Measurements from ENCODE around the gene RPL34.

Gene RPL34

DNA sequence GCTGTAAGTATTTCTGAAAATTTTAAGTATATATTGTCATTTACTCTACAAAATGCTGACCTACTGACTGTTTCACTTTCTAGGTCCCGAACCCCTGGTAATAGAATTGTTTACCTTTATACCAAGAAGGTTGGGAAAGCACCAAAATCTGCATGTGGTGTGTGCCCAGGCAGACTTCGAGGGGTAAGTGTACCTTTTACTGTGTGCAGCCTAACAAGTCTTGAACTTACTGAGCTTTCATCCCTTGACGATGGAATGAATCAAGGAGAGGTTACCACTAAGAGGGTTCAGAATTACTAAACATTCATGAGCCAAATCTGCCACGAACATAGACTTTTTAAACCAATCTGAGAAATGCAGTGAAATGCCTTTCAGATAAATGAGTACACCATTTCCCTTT is 1.6 kb downstream of the RPL34 start:
- H3K4me2 ChIP-seq (ENCODE audit: low read depth, low read length, poor library complexity, severe bottlenecking): peak overlapping the region; percentile 95
- H3K9ac ChIP-seq (ENCODE audit: low read depth, low read length, poor library complexity, severe bottlenecking): peak overlapping the region; percentile 92
- H3F3A ChIP-seq (ENCODE audit: low read depth): no peaks in the 10 kb centered on the region
- H2AFZ ChIP-seq (ENCODE audit: low read length): no peak overlapping the region
- H3K9me2 ChIP-seq (replicated peaks; ENCODE audit: low read depth, low read length): no peaks in the 10 kb centered on the region
- peaks cover 54% of the 10 kb centered on the region for H4K20me1 ChIP-seq (ENCODE audit: insufficient read depth, low read length, poor library complexity, severe bottlenecking)
- H3K9me3 ChIP-seq (ENCODE audit: insufficient read depth, low read depth, low read length): no peaks in the 10 kb centered on the region
- H3K4me1 ChIP-seq (ENCODE audit: insufficient read depth, low read length, poor library complexity, severe bottlenecking): peaks cover 50% of the 10 kb centered on the region
- peaks cover 7% of the 10 kb centered on the region for H3K27me3 ChIP-seq (ENCODE audit: insufficient read depth, low read length, poor library complexity, severe bottlenecking)
- peaks cover 55% of the 10 kb centered on the region; the same call in 1 of the 2 replicates for H3K36me3 ChIP-seq (ENCODE audit: insufficient read depth, low read length)
- TF ChIP-seq, protein P1, sequence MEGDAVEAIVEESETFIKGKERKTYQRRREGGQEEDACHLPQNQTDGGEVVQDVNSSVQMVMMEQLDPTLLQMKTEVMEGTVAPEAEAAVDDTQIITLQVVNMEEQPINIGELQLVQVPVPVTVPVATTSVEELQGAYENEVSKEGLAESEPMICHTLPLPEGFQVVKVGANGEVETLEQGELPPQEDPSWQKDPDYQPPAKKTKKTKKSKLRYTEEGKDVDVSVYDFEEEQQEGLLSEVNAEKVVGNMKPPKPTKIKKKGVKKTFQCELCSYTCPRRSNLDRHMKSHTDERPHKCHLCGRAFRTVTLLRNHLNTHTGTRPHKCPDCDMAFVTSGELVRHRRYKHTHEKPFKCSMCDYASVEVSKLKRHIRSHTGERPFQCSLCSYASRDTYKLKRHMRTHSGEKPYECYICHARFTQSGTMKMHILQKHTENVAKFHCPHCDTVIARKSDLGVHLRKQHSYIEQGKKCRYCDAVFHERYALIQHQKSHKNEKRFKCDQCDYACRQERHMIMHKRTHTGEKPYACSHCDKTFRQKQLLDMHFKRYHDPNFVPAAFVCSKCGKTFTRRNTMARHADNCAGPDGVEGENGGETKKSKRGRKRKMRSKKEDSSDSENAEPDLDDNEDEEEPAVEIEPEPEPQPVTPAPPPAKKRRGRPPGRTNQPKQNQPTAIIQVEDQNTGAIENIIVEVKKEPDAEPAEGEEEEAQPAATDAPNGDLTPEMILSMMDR (conservative IDR thresholded peaks at IDR 0.05; ENCODE audit: low read length): no peak
- no peak for TF ChIP-seq EZH2phosphoT487 (IDR thresholded peaks at IDR 0.05; ENCODE audit: borderline replicate concordance)
- H3K79me2 ChIP-seq (ENCODE audit: insufficient read depth, low read length): peaks cover 59% of the 10 kb centered on the region
- H3K4me3 ChIP-seq (ENCODE audit: low read length, poor library complexity, severe bottlenecking): peak overlapping the region; percentile 85

DNA sequence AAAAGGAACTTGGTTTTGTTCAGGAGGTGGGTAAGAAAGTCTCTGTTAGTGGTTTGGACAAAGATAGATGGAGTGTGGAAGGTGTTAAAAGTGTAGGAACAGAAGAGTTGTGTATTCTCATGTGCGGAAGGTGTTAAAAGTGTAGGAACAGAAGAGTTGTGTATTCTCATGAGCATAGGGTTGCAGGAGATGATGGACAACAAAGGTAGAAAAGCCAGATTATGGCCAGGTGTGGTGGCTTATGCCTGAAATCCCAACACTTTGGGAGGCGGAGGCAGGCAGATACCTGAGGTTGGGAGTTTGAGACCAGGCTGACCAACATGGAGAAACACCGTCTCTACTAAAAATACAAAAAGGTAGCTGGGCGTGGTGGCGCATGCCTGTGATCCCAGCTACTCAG is 2.5 kb downstream of the RPL34 start:
- peak overlapping the region; percentile 85 for H3K4me3 ChIP-seq (ENCODE audit: low read length, poor library complexity, severe bottlenecking)

DNA sequence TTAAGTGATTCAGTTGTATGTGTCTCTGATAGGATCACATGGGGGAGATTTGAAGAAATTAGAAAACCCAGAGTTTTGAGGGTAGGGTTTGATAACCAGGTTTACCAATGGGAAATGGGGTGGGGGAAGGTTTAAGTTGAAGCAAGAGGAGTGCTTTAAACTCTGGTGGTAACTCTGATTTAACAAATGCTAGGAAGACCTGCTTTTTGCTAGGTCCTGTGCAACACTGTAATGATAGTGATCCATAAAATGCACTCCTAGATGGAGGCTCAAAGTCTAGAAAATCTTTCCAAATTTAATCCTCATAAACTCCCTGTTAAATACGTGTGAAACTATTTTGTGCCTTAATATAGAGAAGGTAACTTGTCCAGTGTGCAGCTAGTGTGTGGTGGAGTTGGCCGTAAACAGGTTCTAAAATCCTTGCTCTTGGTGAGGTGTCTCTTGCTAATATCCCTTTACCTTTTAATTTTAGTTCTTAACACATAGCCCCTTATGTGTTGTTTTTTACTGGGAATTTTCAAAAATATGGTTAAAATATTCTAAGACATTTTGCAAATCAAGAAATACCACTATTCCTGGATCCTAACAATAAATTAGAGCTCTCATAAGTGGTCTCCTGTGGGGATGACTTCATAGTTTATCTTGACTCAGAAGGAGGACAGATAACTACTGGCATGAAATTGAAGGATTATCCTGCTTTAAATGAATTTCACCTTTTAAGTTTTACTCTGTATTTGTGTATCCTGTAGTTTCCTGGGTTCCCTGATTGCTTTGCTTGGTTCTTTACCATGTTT is 4.1 kb downstream of the RPL34 start:
- Histone ChIP-seq H3K79me2 (ENCODE audit: insufficient read depth, low read length) (peaks cover 59% of the 10 kb centered on the region), H3K36me3 (ENCODE audit: insufficient read depth, low read length) (peaks cover 74% of the 10 kb centered on the region; the same call in 1 of the 2 replicates), H3K9me3 (ENCODE audit: insufficient read depth, low read depth, low read length) (no peaks in the 10 kb centered on the region), H4K20me1 (ENCODE audit: insufficient read depth, low read length, poor library complexity, severe bottlenecking) (peaks cover 54% of the 10 kb centered on the region), H3K4me3 (ENCODE audit: low read length, poor library complexity, severe bottlenecking) (peak overlapping the region; percentile 85), H3K4me1 (ENCODE audit: insufficient read depth, low read length, poor library complexity, severe bottlenecking) (peaks cover 44% of the 10 kb centered on the region), H2AFZ (ENCODE audit: low read length) (no peak overlapping the region), H3K4me2 (ENCODE audit: low read depth, low read length, poor library complexity, severe bottlenecking) (peak overlapping the region; percentile 95), H3K9ac (ENCODE audit: low read depth, low read length, poor library complexity, severe bottlenecking) (peak overlapping the region; percentile 47), H3F3A (ENCODE audit: low read depth) (no peaks in the 10 kb centered on the region), H3K9me2 (replicated peaks; ENCODE audit: low read depth, low read length) (no peaks in the 10 kb centered on the region), H3K27me3 (ENCODE audit: insufficient read depth, low read length, poor library complexity, severe bottlenecking) (peaks cover 7% of the 10 kb centered on the region)
- TF ChIP-seq EZH2phosphoT487 (IDR thresholded peaks at IDR 0.05; ENCODE audit: borderline replicate concordance): no peak
- TF ChIP-seq, protein P1 (conservative IDR thresholded peaks at IDR 0.05; ENCODE audit: low read length): no peak

More for the DNA sequence above, 2.5 kb downstream of the RPL34 start:
- no peak overlapping the region for H2AFZ ChIP-seq (ENCODE audit: low read length)
- peak overlapping the region; percentile 95 for H3K4me2 ChIP-seq (ENCODE audit: low read depth, low read length, poor library complexity, severe bottlenecking)
- peaks cover 50% of the 10 kb centered on the region for H3K4me1 ChIP-seq (ENCODE audit: insufficient read depth, low read length, poor library complexity, severe bottlenecking)
- peaks cover 54% of the 10 kb centered on the region for H4K20me1 ChIP-seq (ENCODE audit: insufficient read depth, low read length, poor library complexity, severe bottlenecking)
- no peaks in the 10 kb centered on the region for H3F3A ChIP-seq (ENCODE audit: low read depth)
- no peaks in the 10 kb centered on the region for H3K9me2 ChIP-seq (replicated peaks; ENCODE audit: low read depth, low read length)
- TF ChIP-seq, protein P1 (conservative IDR thresholded peaks at IDR 0.05; ENCODE audit: low read length): no peak
- TF ChIP-seq EZH2phosphoT487 (IDR thresholded peaks at IDR 0.05; ENCODE audit: borderline replicate concordance): no peak
- peak overlapping the region; percentile 92 for H3K9ac ChIP-seq (ENCODE audit: low read depth, low read length, poor library complexity, severe bottlenecking)
- H3K79me2 ChIP-seq (ENCODE audit: insufficient read depth, low read length): peaks cover 59% of the 10 kb centered on the region
- peaks cover 63% of the 10 kb centered on the region; the same call in 1 of the 2 replicates for H3K36me3 ChIP-seq (ENCODE audit: insufficient read depth, low read length)
- H3K9me3 ChIP-seq (ENCODE audit: insufficient read depth, low read depth, low read length): no peaks in the 10 kb centered on the region
- H3K27me3 ChIP-seq (ENCODE audit: insufficient read depth, low read length, poor library complexity, severe bottlenecking): peaks cover 7% of the 10 kb centered on the region

All from Loucy (cell line).